22Rv1 (cell line): Measurements from ENCODE around the gene NFYB.

ENCODE experiments used
- ZFX ChIP-seq: fragments of 450-650 bp; IDR thresholded peaks from 2 replicates; pipeline ENCODE4 v1.6.1; 2017; ENCODE audit warnings: antibody characterized with exemption, borderline replicate concordance
- TF ChIP-seq, protein P1 (sequence below): fragments of 450-650 bp; IDR thresholded peaks from 2 replicates; pipeline ENCODE4 v1.5.1; 2017; ENCODE audit warnings: mild to moderate bottlenecking

- TF ChIP-seq, protein P1, sequence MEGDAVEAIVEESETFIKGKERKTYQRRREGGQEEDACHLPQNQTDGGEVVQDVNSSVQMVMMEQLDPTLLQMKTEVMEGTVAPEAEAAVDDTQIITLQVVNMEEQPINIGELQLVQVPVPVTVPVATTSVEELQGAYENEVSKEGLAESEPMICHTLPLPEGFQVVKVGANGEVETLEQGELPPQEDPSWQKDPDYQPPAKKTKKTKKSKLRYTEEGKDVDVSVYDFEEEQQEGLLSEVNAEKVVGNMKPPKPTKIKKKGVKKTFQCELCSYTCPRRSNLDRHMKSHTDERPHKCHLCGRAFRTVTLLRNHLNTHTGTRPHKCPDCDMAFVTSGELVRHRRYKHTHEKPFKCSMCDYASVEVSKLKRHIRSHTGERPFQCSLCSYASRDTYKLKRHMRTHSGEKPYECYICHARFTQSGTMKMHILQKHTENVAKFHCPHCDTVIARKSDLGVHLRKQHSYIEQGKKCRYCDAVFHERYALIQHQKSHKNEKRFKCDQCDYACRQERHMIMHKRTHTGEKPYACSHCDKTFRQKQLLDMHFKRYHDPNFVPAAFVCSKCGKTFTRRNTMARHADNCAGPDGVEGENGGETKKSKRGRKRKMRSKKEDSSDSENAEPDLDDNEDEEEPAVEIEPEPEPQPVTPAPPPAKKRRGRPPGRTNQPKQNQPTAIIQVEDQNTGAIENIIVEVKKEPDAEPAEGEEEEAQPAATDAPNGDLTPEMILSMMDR, result no peak
- no peak for TF ChIP-seq ZFX
Observed at GRCh38 chr12:104134882-104135281, 3.1 kb downstream of the NFYB start.
